HTR-8/SVneo (cell line): ENCODE data around the gene STARD10.

ENCODE experiments used
- DNase-seq: peaks from one replicate; pipeline ENCODE4 v3.0.0; 2011; ENCODE audit warnings: low spot score, mixed read lengths; ENCODE audit not compliant: insufficient read length
- FAIRE-seq: peaks from 2 replicates; lab custom pipeline; 2011; peaks lifted over from hg19 to GRCh38; lab: Jason Lieb, UNC

STARD10 gene

GRCh38 chr11:72751116-72752087, 42.4 kb downstream of the STARD10 start:
- DNase-seq (no peak), FAIRE-seq (peak; percentile 51)

- FAIRE-seq (no peak), DNase-seq (no peak)
Observed at GRCh38 chr11:72750556-72751115, 43.2 kb downstream of the STARD10 start.

- no peak for FAIRE-seq
- DNase-seq = no peak
Observed at GRCh38 chr11:72750086-72750485, 43.8 kb downstream of the STARD10 start.

GRCh38 chr11:72747289-72747855, 46.5 kb downstream of the STARD10 start:
- FAIRE-seq = no peak
- DNase-seq = no peak

GRCh38 chr11:72746821-72747220, 47.0 kb downstream of the STARD10 start:
- FAIRE-seq = no peak
- no peak for DNase-seq

GRCh38 chr11:72745925-72746550, 47.8 kb downstream of the STARD10 start:
- no peak for DNase-seq
- no peak for FAIRE-seq

GRCh38 chr11:72745511-72745910, 48.3 kb downstream of the STARD10 start:
- DNase-seq (no peak), FAIRE-seq (no peak)

GRCh38 chr11:72744474-72744873, 49.4 kb downstream of the STARD10 start:
- no peak for FAIRE-seq
- no peak for DNase-seq

GRCh38 chr11:72743321-72744221, 50.3 kb downstream of the STARD10 start:
- DNase-seq (no peak), FAIRE-seq (peak; percentile 60)

GRCh38 chr11:72742513-72743320, 51.1 kb downstream of the STARD10 start:
- DNase-seq (no peak), FAIRE-seq (peak; percentile 4)

GRCh38 chr11:72741849-72742512, 51.9 kb downstream of the STARD10 start:
- no peak for FAIRE-seq
- DNase-seq = no peak

- DNase-seq (peak; percentile 72), FAIRE-seq (no peak)
Observed at GRCh38 chr11:72741429-72741833, 52.4 kb downstream of the STARD10 start.

- DNase-seq (no peak), FAIRE-seq (no peak)
Observed at GRCh38 chr11:72740562-72741428, 53.1 kb downstream of the STARD10 start.

GRCh38 chr11:72740060-72740424, 53.8 kb downstream of the STARD10 start:
- FAIRE-seq = no peak
- DNase-seq = no peak

- no peak for FAIRE-seq
- no peak for DNase-seq
Observed at GRCh38 chr11:72739240-72740059, 54.4 kb downstream of the STARD10 start.

GRCh38 chr11:72738199-72739141, 55.4 kb downstream of the STARD10 start:
- DNase-seq (no peak), FAIRE-seq (no peak)
